GM12878 (cell line): Measurements from ENCODE around the gene CCDC177. TPM values are rescaled to one million over a fixed set of nuclear protein-coding genes. Genes with fewer than 3 reads are reported as not detected.

ENCODE experiments used
- ATAC-seq: fragments of 200-7000 bp; cut with Tn5 transposase; 3 replicates; pipeline ENCODE4 v1.9.1; 2020; ENCODE audit warnings: mild to moderate bottlenecking, moderate library complexity
- BruUV-seq: library from RNA; stranded (reverse); fragments of 400-500 nt; replicated peaks from 2 replicates; lab custom pipeline; 2021; lab: Mats Ljungman, UMichigan
- CTCF ChIA-PET: fragments of 300-600 bp; sonication (Branson Sonifier 250); formaldehyde crosslinking; extraction: SDS; loops from one replicate; lab custom pipeline; 2021; ENCODE audit warnings: inconsistent platforms; lab: Yijun Ruan, JAX
- POLR2A ChIA-PET: fragments of 350-600 bp; formaldehyde crosslinking; extraction: SDS; loops from one replicate; lab custom pipeline; 2021; ENCODE audit warnings: inconsistent platforms; lab: Charles Lee
- RAD21 ChIA-PET: fragments of 300-600 bp; sonication (Branson Sonifier 250); formaldehyde crosslinking; loops from one replicate; lab custom pipeline; 2023; ENCODE audit warnings: antibody characterized with exemption; ENCODE audit not compliant: unreplicated experiment; lab: Charles Lee
- SMC1A ChIA-PET: fragments of 300-600 bp; sonication (Branson Sonifier 250); formaldehyde crosslinking; loops from one replicate; lab custom pipeline; 2023; ENCODE audit not compliant: unreplicated experiment, uncharacterized antibody; lab: Charles Lee
- DNase-seq: peaks from one replicate; pipeline ENCODE4 v3.0.0-alpha.2; 2011; ENCODE audit warnings: low read depth, low spot score
- FAIRE-seq: peaks from 3 replicates; lab custom pipeline; 2011; peaks lifted over from hg19 to GRCh38; lab: Jason Lieb, UNC
- H2AFZ ChIP-seq: 2 replicates; pipeline ENCODE4 v1.6.0; 2011; ENCODE audit warnings: low read depth, low read length, control low read depth; ENCODE audit not compliant: control insufficient read depth
- H3K27ac ChIP-seq: 2 replicates; pipeline ENCODE4 v1.5.1; 2011; ENCODE audit warnings: control low read depth; ENCODE audit not compliant: control insufficient read depth, insufficient read depth
- H3K27me3 ChIP-seq, 2 experiments: replicated peaks in 1 of 2; 2 replicates each; pipeline versions ENCODE4 v1.6.0 to v1.6.1; 2011; ENCODE audit warnings: low read length in 1 of 2; ENCODE audit not compliant: control insufficient read depth in 2 of 2, insufficient read depth in 2 of 2
- H3K36me3 ChIP-seq, 2 experiments: 2 replicates each; pipeline ENCODE4 v1.5.1; 2011; ENCODE audit warnings: low read length in 1 of 2; ENCODE audit not compliant: control insufficient read depth in 2 of 2, insufficient read depth in 2 of 2
- H3K4me1 ChIP-seq: 2 replicates; pipeline ENCODE4 v1.6.1; 2011; ENCODE audit warnings: mild to moderate bottlenecking, low read length, moderate library complexity, mixed read lengths; ENCODE audit not compliant: control insufficient read depth, insufficient read depth
- H3K4me2 ChIP-seq: 2 replicates; pipeline ENCODE4 v1.6.0; 2011; ENCODE audit warnings: control low read depth; ENCODE audit not compliant: control insufficient read depth, insufficient read depth
- H3K4me3 ChIP-seq: fragments of 200-600 bp; sonication (generic); 2 replicates; pipeline ENCODE4 v1.5.1; 2016
- H3K79me2 ChIP-seq: 2 replicates; pipeline ENCODE4 v1.6.0; 2011; ENCODE audit warnings: low read length; ENCODE audit not compliant: control insufficient read depth, insufficient read depth
- H3K9ac ChIP-seq: 2 replicates; pipeline ENCODE4 v1.8.0; 2011; ENCODE audit warnings: low read length, control low read depth, mixed read lengths; ENCODE audit not compliant: control insufficient read depth, insufficient read depth
- H3K9me3 ChIP-seq: replicated peaks from 3 replicates; pipeline ENCODE4 v1.5.1; 2011; ENCODE audit warnings: mild to moderate bottlenecking, low read length; ENCODE audit not compliant: control insufficient read depth, insufficient read depth
- H4K20me1 ChIP-seq: 2 replicates; pipeline ENCODE4 v1.6.0; 2011; ENCODE audit not compliant: control insufficient read depth, insufficient read depth
- CHD1 ChIP-seq: IDR thresholded peaks from 2 replicates; pipeline ENCODE4 v1.6.1; 2012; ENCODE audit warnings: low read depth, low read length, improper control_type of control experiment
- MYB ChIP-seq: fragments of 150-350 bp; IDR thresholded peaks from 2 replicates; pipeline ENCODE4 v1.6.1; 2014; ENCODE audit warnings: mild to moderate bottlenecking, low read depth, low read length, borderline replicate concordance
- NFYB ChIP-seq: IDR thresholded peaks from 2 replicates; pipeline ENCODE4 v1.6.1; 2011; ENCODE audit warnings: low read depth, mild to moderate bottlenecking, low read length, improper control_type of control experiment, moderate library complexity; ENCODE audit not compliant: insufficient read depth
- NR2C1 ChIP-seq: fragments of 450-650 bp; IDR thresholded peaks from 2 replicates; pipeline ENCODE4 v1.6.1; 2017; ENCODE audit warnings: antibody characterized with exemption, mild to moderate bottlenecking, moderate library complexity
- RBBP5 ChIP-seq: fragments of 200-600 bp; sonication (generic); conservative IDR thresholded peaks from 2 replicates; pipeline ENCODE4 v1.6.1; 2016
- RELB ChIP-seq: fragments of 450-650 bp; IDR thresholded peaks from 2 replicates; pipeline ENCODE4 v1.6.1; 2017; ENCODE audit warnings: low read depth, mild to moderate bottlenecking, moderate library complexity
- REST ChIP-seq: IDR thresholded peaks from 2 replicates; pipeline ENCODE4 v1.6.1; 2012; ENCODE audit warnings: mild to moderate bottlenecking, low read depth, low read length
- SMAD5 ChIP-seq: IDR thresholded peaks from 2 replicates; pipeline ENCODE4 v1.6.1; 2016; ENCODE audit warnings: antibody characterized with exemption, low read depth
- SPI1 ChIP-seq: IDR thresholded peaks from 2 replicates; pipeline ENCODE4 v1.6.1; 2011; ENCODE audit warnings: low read depth, mild to moderate bottlenecking, low read length, moderate library complexity, borderline replicate concordance; ENCODE audit not compliant: insufficient read depth
- STAT1 ChIP-seq: fragments of 450-650 bp; conservative IDR thresholded peaks from 2 replicates; pipeline ENCODE4 v1.6.1; 2014; ENCODE audit warnings: antibody characterized with exemption, mild to moderate bottlenecking
- TAF1 ChIP-seq: IDR thresholded peaks from 2 replicates; pipeline ENCODE4 v1.6.1; 2011; ENCODE audit warnings: mild to moderate bottlenecking, low read depth, low read length, borderline replicate concordance
- TCF7 ChIP-seq: IDR thresholded peaks from 2 replicates; pipeline ENCODE4 v1.6.1; 2014; ENCODE audit warnings: antibody characterized with exemption, borderline replicate concordance
- WRNIP1 ChIP-seq: IDR thresholded peaks from 2 replicates; pipeline ENCODE4 v1.6.1; 2011; ENCODE audit warnings: low read depth, low read length, improper control_type of control experiment, borderline replicate concordance
- YBX1 ChIP-seq: fragments of 450-650 bp; IDR thresholded peaks from 2 replicates; pipeline ENCODE4 v1.6.1; 2016; ENCODE audit warnings: antibody characterized with exemption
- ZNF24 ChIP-seq: fragments of 450-650 bp; IDR thresholded peaks from 2 replicates; pipeline ENCODE4 v1.6.1; 2017; ENCODE audit warnings: antibody characterized with exemption, mild to moderate bottlenecking
- ZNF592 ChIP-seq: fragments of 450-650 bp; IDR thresholded peaks from 2 replicates; pipeline ENCODE4 v1.6.1; 2017; ENCODE audit warnings: mild to moderate bottlenecking, moderate library complexity
- WGBS: methylation state at CpG from one replicate; pipeline ENCODE4 v1.1.6; 2016; ENCODE audit warnings: low lambda C conversion rate; ENCODE audit not compliant: insufficient replicate concordance, insufficient coverage; ENCODE audit errors: missing lambda C conversion rate; 5-methylcytosine and 5-hydroxymethylcytosine counted together
- in situ Hi-C: fragments of 300-500 bp; cut with MboI; formaldehyde crosslinking; loops from 9 replicates; pipeline ENCODE4 v1.14.3; 2018; ENCODE audit warnings: mixed read lengths
- intact Hi-C: fragments of 100-400 bp; cut with micrococcal nuclease; formaldehyde crosslinking; loops from one replicate; pipeline ENCODE4 v1.14.2; 2022; ENCODE audit not compliant: unreplicated experiment
- polyA plus RNA-seq, 11 experiments: library from polyadenylated mRNA; depleted of rRNA in 4 of 11; unstranded in 6 of 11; stranded (reverse) in 5 of 11; fragments of >200 nt; fragmentation: Nextera tagmentation in 4 of 11; fragmentation: Illumina TruSeq in 1 of 11; extraction: Ambion mirVana in 4 of 11; extraction: Trizol in 1 of 11; gene quantifications; 1 replicate in 1 of 11; 2 replicates in 10 of 11; pipeline versions ENCODE4 v1.2.1 to v1.2.3, GENCODE V29; 2011 to 2016; ENCODE audit warnings: inconsistent platforms in 2 of 11, missing spikeins in 2 of 11, low read depth in 1 of 11
- total RNA-seq, 4 experiments: library from RNA; depleted of rRNA in 3 of 4; stranded (reverse); fragments of >200 nt in 3 of 4; fragmentation: Illumina TruSeq in 1 of 4; extraction: Trizol in 1 of 4; gene quantifications; 2 replicates each; pipeline versions ENCODE4 v1.2.1 to v1.2.3, GENCODE V29; 2013 to 2021

CCDC177 gene
- total and polyA plus RNA-seq, 10 of the 15 experiments (the other 5 are each of a cell fraction or from before 2014, with no cell fraction given) = not detected

DNA sequence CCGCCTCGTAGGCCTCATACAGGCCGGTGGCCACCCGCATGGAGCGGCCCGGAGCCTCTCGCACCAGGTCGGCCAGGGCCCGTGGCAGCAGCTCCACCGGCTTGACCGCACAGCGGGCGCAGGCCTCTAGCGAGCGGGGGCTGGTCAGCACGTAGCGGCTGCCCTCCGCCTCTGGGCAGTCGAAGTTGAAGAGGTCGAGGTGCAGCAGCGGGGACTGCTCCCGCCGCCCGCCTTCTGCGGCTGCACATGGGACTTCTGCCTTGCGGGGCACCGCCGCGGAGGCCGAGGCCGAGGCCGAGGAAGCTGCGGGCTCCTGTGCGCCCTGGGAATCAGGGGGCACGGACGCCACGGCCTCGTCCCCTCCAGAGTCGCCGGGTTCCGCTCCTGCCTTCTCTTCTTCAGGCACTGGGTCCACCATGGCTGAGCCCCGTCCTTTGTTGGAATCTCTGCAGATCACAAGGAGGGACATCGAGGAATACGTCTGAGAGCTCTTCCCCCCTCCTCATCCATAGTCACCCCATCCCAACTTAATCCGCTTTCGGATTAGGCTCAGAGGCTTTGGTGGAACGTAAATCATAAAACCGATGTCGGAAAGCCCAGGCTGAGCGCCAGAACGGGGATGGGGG lies 1.4 kb downstream of the CCDC177 start:
- intact Hi-C loops (loop anchor here (10.0 kb wide), 1 partner anchor 99 kb away; no protein-coding TSS in a partner anchor), in situ Hi-C loops (no loop called here)
- Histone ChIP-seq H3K4me1 (no peaks in the 10 kb centered on the region), H3K27ac (no peak overlapping the region), H3K79me2 (no peaks in the 10 kb centered on the region), H3K9ac (no peak overlapping the region), H3K4me2 (no peak overlapping the region), H4K20me1 (no peaks in the 10 kb centered on the region), H3K4me3 (no peak overlapping the region), H3K9me3 (no peaks in the 10 kb centered on the region; the same call in 2 of the 3 replicates), H3K27me3 (peaks cover 13 to 16% of the 10 kb centered on the region in 2 experiments), H3K36me3 (no peaks in the 10 kb centered on the region), H2AFZ (no peak overlapping the region)
- FAIRE-seq (no peak), DNase-seq (no peak), ATAC-seq (no peak)
- ChIA-PET CTCF (interaction anchor here (1.0 to 2.3 kb wide), 4 partner anchors 10 to 331 kb away, joined by 3 to 6 read pairs (median 6); no protein-coding TSS in a partner anchor), POLR2A (no interaction called here), SMC1A (interaction anchor here (1.2 kb wide), 1 partner anchor 24 kb away, joined by 3 read pairs; no protein-coding TSS in a partner anchor), RAD21 (no interaction called here)
- 85% methylated on average over 51 of the region's 51 CpGs for WGBS
- BruUV-seq = no TSS peak
- TF ChIP-seq SPI1 (no peak), RBBP5 (no peak), ZNF24 (no peak), TAF1 (no peak), NR2C1 (no peak), STAT1 (no peak), CHD1 (no peak), TCF7 (no peak), RELB (no peak), NFYB (no peak), SMAD5 (no peak), WRNIP1 (no peak), MYB (no peak), ZNF592 (no peak), YBX1 (no peak), REST (no peak)
